HL-60/S4 (cell line): Measurements from ENCODE around the gene CREB5.

Experiments used
- in situ Hi-C: fragments of 300-500 bp; cut with MboI; formaldehyde crosslinking; loops from 2 replicates; pipeline ENCODE4 v1.14.3; 2022; ENCODE audit warnings: low sequenced_read_pairs

CREB5 gene

DNA sequence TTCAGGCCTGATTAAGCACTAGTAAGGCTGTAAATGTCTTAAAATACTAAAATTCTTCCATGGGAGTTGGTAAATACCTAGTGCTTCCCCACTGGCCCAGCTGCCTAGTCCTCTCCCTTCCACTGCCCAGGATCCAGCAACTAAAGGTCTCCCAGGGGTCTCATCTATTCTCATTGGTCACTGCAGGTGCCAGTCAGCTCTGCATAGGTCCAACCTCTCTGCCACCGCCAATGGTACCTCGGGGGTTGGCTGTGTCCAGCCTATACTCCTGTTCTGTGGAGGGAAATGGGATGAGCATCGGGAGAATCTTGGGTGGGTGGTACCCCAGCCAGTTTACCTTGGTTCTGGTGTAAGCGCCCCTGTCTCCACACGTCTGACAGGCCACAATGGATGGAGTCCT lies 6.1 kb upstream of the CREB5 start:
- in situ Hi-C loops: no loop called here

GRCh38 chr7:28407651-28408050 lies 4.7 kb upstream of the CREB5 start:
- in situ Hi-C loops: no loop called here

DNA sequence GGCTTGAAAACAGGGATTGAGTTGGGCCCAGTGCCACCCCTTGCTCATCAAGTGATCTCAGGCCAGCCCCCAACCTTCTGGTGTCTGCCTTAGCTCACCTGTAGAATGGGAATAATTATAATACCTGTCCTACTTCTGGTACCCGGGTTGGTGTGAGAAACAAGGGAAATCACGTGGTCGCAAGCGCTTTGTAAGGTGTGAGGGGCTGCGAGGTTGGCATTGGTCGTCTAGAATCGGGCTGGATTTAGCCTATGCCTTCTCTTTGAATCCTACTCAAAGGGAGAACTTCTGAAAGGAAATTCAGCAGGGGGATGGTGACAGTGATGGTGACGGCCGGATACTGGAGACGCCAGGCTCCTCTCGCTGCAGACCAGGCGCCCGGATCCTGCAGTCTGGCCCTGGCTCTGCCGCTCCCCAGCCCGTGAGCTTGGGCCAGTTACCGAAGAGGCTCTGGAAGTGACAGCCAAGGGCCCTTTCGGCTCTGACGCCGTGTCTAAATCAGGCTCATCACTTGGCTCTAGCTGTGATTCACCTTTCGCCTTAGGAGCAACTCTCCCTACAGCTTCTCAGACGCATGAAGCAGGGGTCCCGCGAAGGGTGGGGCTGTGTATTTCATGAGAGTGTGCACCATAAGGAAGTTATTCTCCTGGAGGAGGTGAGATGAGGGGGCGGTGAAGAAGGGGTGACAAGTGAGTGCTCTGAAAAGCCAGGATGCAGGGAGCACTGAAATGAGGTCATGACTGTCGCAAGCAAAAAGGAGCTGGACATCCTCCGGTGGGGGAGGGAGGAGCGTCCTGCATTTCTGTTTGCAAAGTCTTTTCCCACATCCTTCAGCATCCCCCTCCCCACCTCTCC lies 4.0 kb upstream of the CREB5 start:
- in situ Hi-C loops: no loop called here

DNA sequence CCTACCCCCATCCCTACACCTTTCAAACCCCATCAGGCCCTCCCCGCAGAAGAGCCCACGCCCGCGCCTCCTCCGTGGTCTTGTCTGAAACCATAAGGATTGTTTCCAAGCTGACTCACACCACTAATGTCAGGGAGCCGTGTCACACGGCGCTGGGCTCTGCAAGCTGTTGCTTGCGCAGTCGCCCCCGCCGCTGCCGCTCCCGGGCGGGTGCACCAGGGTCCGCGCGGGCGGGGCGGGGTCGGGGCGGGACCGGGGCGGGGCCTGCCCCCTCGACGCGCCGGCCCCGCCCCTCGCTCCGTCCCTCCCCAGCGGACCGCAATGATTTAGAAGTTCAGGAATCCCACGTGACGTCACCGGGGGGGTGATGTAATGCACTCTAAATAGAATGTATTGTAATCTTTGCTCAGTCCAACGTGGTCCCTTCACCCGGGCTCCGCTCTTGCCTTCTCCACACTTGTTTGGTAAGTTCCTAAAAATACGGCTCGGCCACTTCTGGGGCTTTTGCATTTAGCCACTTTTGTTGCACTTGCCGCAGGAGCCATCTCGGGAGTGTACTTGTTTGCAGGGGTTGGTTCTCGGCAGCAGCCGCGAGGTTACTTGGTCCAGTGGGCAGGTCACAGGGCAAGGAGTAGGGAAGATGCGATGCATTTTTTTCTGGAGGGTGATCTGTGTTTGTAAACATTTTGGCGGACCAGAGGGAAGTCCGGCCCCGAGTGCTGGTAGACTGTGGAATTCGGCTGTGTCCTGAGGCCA lies 3.2 kb upstream of the CREB5 start:
- in situ Hi-C loops: no loop called here

GRCh38 chr7:28409716-28410627 lies 2.3 kb upstream of the CREB5 start:
- in situ Hi-C loops: no loop called here

GRCh38 chr7:28410628-28411531 lies 1.4 kb upstream of the CREB5 start:
- in situ Hi-C loops: no loop called here

DNA sequence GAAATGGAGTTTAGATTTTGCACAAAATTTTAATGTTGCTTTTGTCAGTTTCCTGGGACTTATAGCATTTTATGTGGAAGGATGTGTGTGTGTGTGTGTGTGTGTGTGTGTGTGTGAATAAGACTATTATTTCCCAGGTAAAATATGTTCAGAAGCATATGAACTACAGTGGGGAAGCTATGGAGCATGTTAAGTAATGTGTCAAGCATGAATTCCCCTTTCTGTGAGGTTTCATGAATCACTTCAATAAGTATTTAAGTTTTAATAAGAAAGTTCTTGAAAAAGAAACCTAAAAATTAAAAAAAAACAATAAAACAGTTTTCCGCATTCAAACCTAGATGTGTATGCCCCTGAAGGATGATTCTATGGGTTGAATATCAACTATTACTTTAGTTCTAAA lies 693 bp downstream of the CREB5 start:
- in situ Hi-C loops: no loop called here

DNA sequence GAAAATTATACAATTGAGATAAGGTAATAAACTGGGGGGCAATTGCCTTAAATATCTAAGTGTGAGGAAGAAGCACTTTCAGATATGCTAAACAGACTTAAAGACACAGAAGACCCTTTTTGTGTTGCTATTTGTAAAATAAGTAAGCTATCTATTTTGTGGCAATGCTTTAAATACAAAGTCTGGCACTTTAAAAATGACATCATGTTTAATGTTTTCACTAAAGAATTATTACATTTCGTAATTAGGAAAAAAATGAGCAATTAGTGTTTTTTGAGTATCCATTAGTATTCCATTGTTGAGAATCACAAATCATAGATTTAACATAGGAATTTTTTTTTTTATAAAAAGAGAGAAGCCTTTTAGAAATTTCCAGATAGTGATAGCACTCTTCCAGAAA lies 2.1 kb downstream of the CREB5 start:
- in situ Hi-C loops: no loop called here

- in situ Hi-C loops: no loop called here
Measured at GRCh38 chr7:28417321-28417940, 5.1 kb downstream of the CREB5 start.

- in situ Hi-C loops: no loop called here
Measured at GRCh38 chr7:28418311-28418710, 6.0 kb downstream of the CREB5 start.

- in situ Hi-C loops: no loop called here
Measured at GRCh38 chr7:28418966-28419365, 6.6 kb downstream of the CREB5 start.

GRCh38 chr7:28419716-28420115 lies 7.4 kb downstream of the CREB5 start:
- in situ Hi-C loops: no loop called here

DNA sequence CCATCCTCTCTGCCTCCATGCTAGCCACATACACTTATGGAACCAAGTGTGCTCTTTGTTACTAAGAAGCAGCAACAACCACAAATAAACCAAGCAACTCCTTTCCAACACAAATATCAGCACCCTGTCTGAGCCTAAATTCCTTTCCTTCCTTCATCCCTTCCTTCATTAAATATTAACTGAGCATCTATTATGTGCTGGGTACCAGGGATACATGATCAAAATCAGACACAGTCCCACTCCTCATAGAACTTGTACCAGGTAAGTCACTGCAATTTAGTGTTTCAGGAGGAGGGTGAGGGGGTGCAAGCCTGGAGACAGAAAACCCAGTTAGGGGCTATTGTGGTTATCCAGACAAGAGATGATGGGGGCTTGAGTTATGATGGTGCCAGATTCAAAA lies 10.8 kb downstream of the CREB5 start:
- in situ Hi-C loops: no loop called here

GRCh38 chr7:28423918-28424514 lies 11.7 kb downstream of the CREB5 start:
- in situ Hi-C loops: no loop called here

DNA sequence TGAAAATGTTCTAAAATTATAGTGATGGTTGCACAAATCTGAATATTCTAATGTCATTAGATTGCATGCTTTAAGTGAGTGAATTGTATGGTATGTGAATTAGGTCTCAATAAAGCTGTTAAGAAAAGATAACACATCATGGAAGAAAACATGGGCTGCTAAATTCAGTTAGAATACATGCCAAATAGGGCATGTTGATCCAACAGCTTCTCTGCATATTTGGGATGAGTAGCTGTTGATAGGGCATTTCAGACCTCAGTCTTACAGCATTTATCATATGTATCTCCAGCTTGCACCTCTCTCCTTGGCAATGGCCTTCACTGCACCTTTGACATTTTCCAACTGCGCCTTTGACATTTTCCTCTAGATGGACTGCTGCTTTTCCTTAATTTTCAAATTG lies 13.2 kb downstream of the CREB5 start:
- in situ Hi-C loops: no loop called here

DNA sequence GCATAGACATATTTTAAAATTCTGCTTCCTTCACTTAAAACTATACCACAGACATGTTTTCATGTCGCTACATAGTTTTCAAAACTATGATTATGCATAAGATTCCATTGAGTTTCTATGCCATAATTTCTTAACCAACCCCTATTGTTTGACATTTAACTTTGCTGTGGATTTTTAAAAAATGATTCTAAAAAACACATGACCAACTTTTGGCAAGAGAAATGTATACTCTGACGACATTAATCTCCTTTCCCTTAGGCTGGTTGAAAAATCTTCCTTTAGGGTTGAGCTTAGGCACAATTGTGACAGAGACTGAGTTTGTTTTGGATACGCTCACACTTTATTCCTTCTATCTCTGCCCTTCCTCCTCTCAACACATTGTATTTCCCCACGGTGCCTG lies 14.9 kb downstream of the CREB5 start:
- in situ Hi-C loops: no loop called here

GRCh38 chr7:28430616-28431015 lies 18.3 kb downstream of the CREB5 start:
- in situ Hi-C loops: no loop called here

DNA sequence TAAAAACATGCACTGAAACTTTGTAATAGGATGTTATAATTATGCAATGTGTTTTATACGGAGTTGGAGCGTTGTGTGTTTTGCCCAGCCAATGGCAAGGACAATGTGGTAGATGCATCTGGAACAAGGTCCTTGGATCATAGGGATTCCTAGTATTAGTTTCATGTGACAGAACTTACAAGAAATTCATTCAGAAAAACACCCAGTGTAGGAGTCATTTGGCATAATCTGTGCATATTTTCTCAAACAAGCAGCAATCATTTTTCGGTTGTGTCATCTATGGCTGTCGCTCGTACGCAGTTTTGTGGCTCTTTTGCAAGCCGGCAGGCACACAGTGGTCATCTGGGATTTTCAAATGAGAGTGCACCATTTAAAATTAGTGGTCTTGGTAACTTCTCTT lies 19.8 kb downstream of the CREB5 start:
- in situ Hi-C loops: no loop called here

DNA sequence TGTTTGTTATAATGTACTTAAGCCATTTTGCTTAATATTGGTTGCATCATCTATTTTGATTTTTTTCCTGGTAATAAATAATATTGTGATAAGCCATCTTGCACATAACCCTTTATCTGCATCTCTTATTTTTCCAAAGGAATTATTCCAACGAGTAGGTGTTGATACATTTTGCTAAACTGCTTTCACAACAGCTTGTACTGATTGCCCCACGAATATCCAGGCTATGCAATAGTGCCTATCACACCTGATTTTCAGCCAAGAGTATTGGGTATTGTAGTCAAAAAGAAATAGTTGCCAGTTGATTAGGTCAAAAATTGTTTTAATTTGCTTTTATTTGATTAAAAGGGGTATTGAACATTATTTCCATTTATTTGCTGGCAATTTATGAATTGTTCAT lies 20.7 kb downstream of the CREB5 start:
- in situ Hi-C loops: no loop called here
